Stomach (tissue), 9 donors: ENCODE data around the gene C22orf31. TPM values are rescaled to one million over a fixed set of nuclear protein-coding genes. Genes with fewer than 3 reads are reported as not detected.

Experiments used
- DNase-seq, 2 donors: peaks; one replicate each; pipeline versions ENCODE4 v3.0.0 to v3.0.0-alpha.2; 2013 to 2019
- H3K27ac ChIP-seq, 5 donors: fragments of 200-600 bp in 4 of 5; sonication (generic) in 4 of 5; one replicate each; pipeline ENCODE4 v1.5.1; 2013 to 2019; ENCODE audit warnings: mild to moderate bottlenecking in 1 of 5, moderate library complexity in 1 of 5
- H3K27me3 ChIP-seq, 3 donors: fragments of 200-600 bp; sonication (generic); one replicate each; pipeline ENCODE4 v1.5.1; 2017 to 2019; ENCODE audit warnings: mixed run types in 1 of 3
- H3K36me3 ChIP-seq, 4 donors: fragments of 200-600 bp; sonication (generic); 1 replicate in 3 of 4; 2 replicates in 1 of 4; pipeline ENCODE4 v1.5.1; 2016 to 2019
- H3K4me1 ChIP-seq, 4 donors: fragments of 200-600 bp; sonication (generic); one replicate each; pipeline ENCODE4 v1.5.1; 2016 to 2019
- H3K4me3 ChIP-seq, 4 donors: fragments of 200-600 bp; sonication (generic) in 3 of 4; one replicate each; pipeline ENCODE4 v1.5.1; 2016 to 2019; ENCODE audit warnings: mild to moderate bottlenecking in 1 of 4
- H3K9me3 ChIP-seq, 4 donors: fragments of 200-600 bp; sonication (generic); one replicate each; pipeline ENCODE4 v1.5.1; 2016 to 2019
- CTCF ChIP-seq, 7 experiments: fragments of 450-650 bp in 4 of 7; fragments of 200-600 bp in 3 of 7; sonication (generic) in 3 of 7; IDR thresholded peaks; one replicate each; pipeline ENCODE4 v1.5.1; 2016 to 2019; ENCODE audit warnings: antibody characterized with exemption in 7 of 7, control low read depth in 2 of 7, mild to moderate bottlenecking in 1 of 7
- EP300 ChIP-seq: sonication (generic); formaldehyde crosslinking; IDR thresholded peaks from one replicate; pipeline ENCODE4 v1.6.1; 2017; ENCODE audit warnings: antibody characterized with exemption
- POLR2A ChIP-seq, 4 donors: fragments of 450-650 bp; IDR thresholded peaks; one replicate each; pipeline ENCODE4 v1.6.1; 2016; ENCODE audit warnings: antibody characterized with exemption in 4 of 4, control low read depth in 2 of 4, mild to moderate bottlenecking in 1 of 4, moderate library complexity in 1 of 4
- POLR2AphosphoS5 ChIP-seq, 3 donors: sonication (generic); formaldehyde crosslinking; IDR thresholded peaks; one replicate each; pipeline ENCODE4 v1.6.1; 2016; ENCODE audit warnings: antibody characterized with exemption in 3 of 3
- WGBS, 5 donors: extraction: QIAGEN DNeasy Blood & Tissue Kit in 3 of 5; methylation state at CpG; one replicate each; pipeline versions ENCODE4 v1.1.5 to v1.1.7; 2013 to 2018; 5-methylcytosine and 5-hydroxymethylcytosine counted together
- intact Hi-C: fragments of 100-400 bp; cut with DNase I; formaldehyde crosslinking; loops from one replicate; pipeline ENCODE4 v1.15.1; 2023; ENCODE audit warnings: low total_unique reads
- polyA plus RNA-seq, 3 donors: library from polyadenylated mRNA; stranded (reverse); fragments of 200-250 nt; gene quantifications; one replicate each; pipeline ENCODE4 v1.2.3, GENCODE V29; 2013
- total RNA-seq, 5 donors: library from RNA; depleted of rRNA; stranded (reverse); fragments of >200 nt; gene quantifications; one replicate each; pipeline versions ENCODE4 v1.1.0 to v1.2.3, GENCODE V29; 2014 to 2016
- donor health status: healthy with polysubstance abuse.
- donor health status: Bipolar disorder and iron deficiency.
- donor health status: healthy.

Gene C22orf31
- total and polyA plus RNA-seq, 8 donors, result 0.55 TPM; not detected in 7

- Histone ChIP-seq H3K4me1 (peaks cover 0 to 4% (median 2%) of the 10 kb centered on the region in 4 donors), H3K27ac (no peak overlapping the region), H3K4me3 (no peak overlapping the region), H3K9me3 (no peaks in the 10 kb centered on the region), H3K36me3 (peaks cover 22 to 59% (median 54%) of the 10 kb centered on the region in 4 donors), H3K27me3 (no peaks in the 10 kb centered on the region)
- 92 to 96% (median 92%) methylated on average over 15 to 24 of the region's 24 CpGs for WGBS, 5 donors
- no peak for DNase-seq
- intact Hi-C loops, result no loop called here
- no peak for TF ChIP-seq CTCF (IDR thresholded peaks at IDR 0.05)
- TF ChIP-seq EP300, result no peak
- TF ChIP-seq POLR2A (IDR thresholded peaks at IDR 0.05), result no peak
- TF ChIP-seq POLR2AphosphoS5 (IDR thresholded peaks at IDR 0.05), result no peak
These were observed 11.2 kb downstream of the C22orf31 start for GRCh38 chr22:29050457-29050856.

DNA sequence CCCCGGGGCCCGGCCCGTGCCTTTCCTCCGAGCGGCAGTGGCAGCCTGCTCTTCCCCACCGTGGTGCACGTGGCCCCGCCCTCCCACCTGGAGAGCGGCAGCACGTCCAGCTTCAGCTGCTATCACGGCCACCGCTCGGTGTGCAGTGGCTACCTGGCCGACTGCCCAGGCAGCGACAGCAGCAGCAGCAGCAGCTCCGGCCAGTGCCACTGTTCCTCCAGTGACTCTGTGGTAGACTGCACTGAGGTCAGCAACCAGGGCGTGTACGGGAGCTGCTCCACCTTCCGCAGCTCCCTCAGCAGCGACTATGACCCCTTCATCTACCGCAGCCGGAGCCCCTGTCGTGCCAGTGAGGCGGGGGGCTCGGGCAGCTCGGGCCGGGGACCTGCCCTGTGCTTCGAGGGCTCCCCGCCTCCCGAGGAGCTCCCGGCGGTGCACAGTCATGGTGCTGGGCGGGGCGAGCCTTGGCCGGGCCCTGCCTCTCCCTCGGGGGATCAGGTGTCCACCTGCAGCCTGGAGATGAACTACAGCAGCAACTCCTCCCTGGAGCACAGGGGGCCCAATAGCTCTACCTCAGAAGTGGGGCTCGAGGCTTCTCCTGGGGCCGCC is 11.9 kb downstream of the C22orf31 start:
- Histone ChIP-seq H3K4me3 (no peak overlapping the region), H3K27me3 (no peaks in the 10 kb centered on the region), H3K27ac (no peak overlapping the region), H3K36me3 (peaks cover 24 to 66% (median 60%) of the 10 kb centered on the region in 4 donors), H3K4me1 (peaks cover 0 to 4% (median 2%) of the 10 kb centered on the region in 4 donors), H3K9me3 (no peaks in the 10 kb centered on the region)
- intact Hi-C loops, result loop anchor here (10.0 kb wide), 1 partner anchor 95 kb away; no protein-coding TSS in a partner anchor
- TF ChIP-seq POLR2AphosphoS5 (IDR thresholded peaks at IDR 0.05) (peak in 1 of 3 donors; percentile 9), EP300 (no peak)
- WGBS, 5 donors, result 57 to 81% (median 72%) methylated on average over 18 to 38 of the region's 38 CpGs
- DNase-seq, result peak; percentile 61 to 75

DNA sequence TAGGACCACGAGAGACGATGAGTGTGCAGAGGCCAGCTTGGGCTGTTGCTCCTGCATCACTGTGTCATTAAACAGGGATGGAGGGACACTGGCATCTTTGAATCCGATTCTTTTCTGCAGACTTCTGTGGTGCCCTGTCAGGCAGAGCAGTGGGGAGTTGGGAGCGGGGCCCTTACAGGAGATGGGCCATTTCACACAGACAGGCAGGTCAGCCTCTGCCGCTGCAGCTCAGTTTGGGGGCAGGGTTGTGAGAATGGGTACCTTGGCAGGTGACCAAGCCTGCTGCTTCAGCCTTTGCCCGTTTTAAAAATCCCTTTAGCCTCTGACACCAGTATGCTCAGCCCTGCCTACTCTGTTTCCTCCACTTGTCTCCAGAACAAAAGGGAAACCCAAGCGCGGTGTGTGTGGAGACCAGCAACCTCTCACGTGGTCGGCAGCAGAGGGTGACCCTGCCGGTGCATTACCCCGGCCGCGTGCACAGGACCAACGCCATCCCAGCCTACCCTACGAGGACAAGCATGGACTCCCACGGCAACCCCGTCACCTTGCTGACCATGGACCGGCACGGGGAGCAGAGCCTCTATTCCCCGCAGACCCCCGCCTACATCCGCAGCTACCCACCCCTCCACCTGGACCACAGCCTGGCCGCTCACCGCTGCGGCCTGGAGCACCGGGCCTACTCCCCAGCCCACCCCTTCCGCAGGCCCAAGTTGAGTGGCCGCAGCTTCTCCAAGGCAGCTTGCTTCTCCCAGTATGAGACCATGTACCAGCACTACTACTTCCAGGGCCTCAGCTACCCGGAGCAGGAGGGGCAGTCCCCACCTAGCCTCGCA is 12.6 kb downstream of the C22orf31 start:
- DNase-seq, result no peak
- intact Hi-C loops, result loop anchor here (10.0 kb wide), 1 partner anchor 96 kb away; no protein-coding TSS in a partner anchor
- Histone ChIP-seq H3K36me3 (peaks cover 24 to 73% (median 63%) of the 10 kb centered on the region in 4 donors), H3K4me1 (peaks cover 0 to 11% (median 2%) of the 10 kb centered on the region in 4 donors), H3K27ac (no peak overlapping the region), H3K4me3 (no peak overlapping the region), H3K27me3 (no peaks in the 10 kb centered on the region), H3K9me3 (no peaks in the 10 kb centered on the region)
- no peak for TF ChIP-seq POLR2AphosphoS5 (IDR thresholded peaks at IDR 0.05)
- no peak for TF ChIP-seq POLR2A (IDR thresholded peaks at IDR 0.05)
- TF ChIP-seq CTCF (IDR thresholded peaks at IDR 0.05), result no peak
- TF ChIP-seq EP300, result no peak
- WGBS, 5 donors, result 89 to 95% (median 91%) methylated on average over 27 to 31 of the region's 31 CpGs

- peaks cover 16 to 72% (median 51%) of the 10 kb centered on the region in 4 donors for H3K36me3 ChIP-seq
- WGBS, 5 donors, result 63 to 87% (median 80%) methylated on average over 12 to 13 of the region's 13 CpGs
- intact Hi-C loops, result loop anchor here (5.0 to 10.0 kb wide), 2 partner anchors 100 to 192 kb away; no protein-coding TSS in a partner anchor
- no peak for DNase-seq
- no peaks in the 10 kb centered on the region for H3K27me3 ChIP-seq
- no peak overlapping the region for H3K4me3 ChIP-seq
- TF ChIP-seq POLR2AphosphoS5 (IDR thresholded peaks at IDR 0.05), result no peak
- TF ChIP-seq EP300, result no peak
- no peak for TF ChIP-seq POLR2A (IDR thresholded peaks at IDR 0.05)
- no peak for TF ChIP-seq CTCF (IDR thresholded peaks at IDR 0.05)
- H3K27ac ChIP-seq, result peak overlapping the region; percentile 32 to 79 (median 45)
- H3K9me3 ChIP-seq, result no peaks in the 10 kb centered on the region
- peaks cover 9 to 34% (median 21%) of the 10 kb centered on the region in 4 donors for H3K4me1 ChIP-seq
These were observed 16.9 kb downstream of the C22orf31 start for GRCh38 chr22:29044657-29045176.
